ENCODE data around the gene CAT.

Gene CAT

GRCh38 chr11:34493926-34494595, 55.3 kb downstream of the CAT start:
- no peak overlapping the region for H3K4me3 ChIP-seq (ENCODE audit: low read depth, low read length)
- TF ChIP-seq CTCF (IDR thresholded peaks at IDR 0.05; ENCODE audit: low read depth, low read length), result no peak

GRCh38 chr11:34495239-34495723, 56.5 kb downstream of the CAT start:
- no peak overlapping the region for H3K4me3 ChIP-seq (ENCODE audit: low read depth, low read length)
- TF ChIP-seq CTCF (IDR thresholded peaks at IDR 0.05; ENCODE audit: low read depth, low read length), result no peak

GRCh38 chr11:34495724-34496377, 57.1 kb downstream of the CAT start:
- no peak for TF ChIP-seq CTCF (IDR thresholded peaks at IDR 0.05; ENCODE audit: low read depth, low read length)
- H3K4me3 ChIP-seq (ENCODE audit: low read depth, low read length), result no peak overlapping the region

GRCh38 chr11:34499719-34500500, 61.2 kb downstream of the CAT start:
- no peak overlapping the region for H3K4me3 ChIP-seq (ENCODE audit: low read depth, low read length)

GRCh38 chr11:34501500-34501899, 62.8 kb downstream of the CAT start:
- H3K4me3 ChIP-seq (ENCODE audit: low read depth, low read length), result no peak overlapping the region
- no peak for TF ChIP-seq CTCF (IDR thresholded peaks at IDR 0.05; ENCODE audit: low read depth, low read length)

More at GRCh38 chr11:34499719-34500500, 61.2 kb downstream of the CAT start:
- no peak for TF ChIP-seq CTCF (IDR thresholded peaks at IDR 0.05; ENCODE audit: low read depth, low read length)

- no peak overlapping the region for H3K4me3 ChIP-seq (ENCODE audit: low read depth, low read length)
- TF ChIP-seq CTCF (IDR thresholded peaks at IDR 0.05; ENCODE audit: low read depth, low read length), result no peak
These were observed 63.2 kb downstream of the CAT start for GRCh38 chr11:34501949-34502348.

Measured in WI38 (cell line).